ENCODE measurements around the gene FAM76A. TPM values are rescaled to one million over a fixed set of nuclear protein-coding genes. Genes with fewer than 3 reads are reported as not detected.

Gene FAM76A
- total and polyA plus RNA-seq, 9 of the 15 experiments (the other 6 are each of a cell fraction or from before 2014, with no cell fraction given): 9.5 to 14.6 (median 11.4) TPM

GRCh38 chr1:27684176-27684575 lies 41.6 kb upstream of the FAM76A start:
- 35% methylated on average over 2 of the region's 2 CpGs for WGBS (ENCODE audit: insufficient coverage, low coverage, missing lambda C conversion rate)
- no peak overlapping the region for H3K4me3 ChIP-seq
- H3K9me3 ChIP-seq (replicated peaks; ENCODE audit: control insufficient read depth, insufficient read depth, low read depth, low read length): peaks cover 9% of the 10 kb centered on the region
- peaks cover 0 to 9% of the 10 kb centered on the region in 2 experiments; a peak in 2 of 5 replicates for H3K4me1 ChIP-seq (replicated peaks in 1 of 2; ENCODE audit: control insufficient read depth in 2 of 2, insufficient read depth in 2 of 2, low read length in 2 of 2)
- no TSS peak for BruUV-seq (replicated peaks)
- no peak for ATAC-seq
- FAIRE-seq: no peak
- no peaks in the 10 kb centered on the region for H3K79me2 ChIP-seq (ENCODE audit: control insufficient read depth, insufficient read depth, low read length)
- H3K9ac ChIP-seq (ENCODE audit: insufficient read depth in 1 of 2, low read depth in 2 of 2, low read length in 2 of 2): no peak overlapping the region
- in situ Hi-C loops (cut with MboI) (no loop called here), intact Hi-C loops (cut with micrococcal nuclease) (no loop called here)
- no peak overlapping the region for H3K27ac ChIP-seq (ENCODE audit: extremely low read depth, low read depth, low read length)
- no peak for DNase-seq (ENCODE audit: extremely low read depth in 1 of 4, low spot score in 3 of 4)
- no peaks in the 10 kb centered on the region for H3K9me1 ChIP-seq (ENCODE audit: control insufficient read depth, insufficient read depth, low read length)
- ChIA-PET CTCF (ENCODE audit: low intra/inter-chr PET ratio) (no interaction called here), POLR2A (no interaction called here)
- no peaks in the 10 kb centered on the region for H3K36me3 ChIP-seq (ENCODE audit: control insufficient read depth, insufficient read depth, low read length)
- H2AFZ ChIP-seq (ENCODE audit: low read depth, low read length): no peak overlapping the region
- no peaks in the 10 kb centered on the region for H4K20me1 ChIP-seq (replicated peaks; ENCODE audit: control insufficient read depth, insufficient read depth, low read length)
- TF ChIP-seq FOXK2 (conservative IDR thresholded peaks at IDR 0.05 in 1 of 2, IDR thresholded peaks at IDR 0.05 in 1 of 2; ENCODE audit: low read depth in 2 of 2): no peak
- TF ChIP-seq GABPB2 (CRISPR knock-in tag; conservative IDR thresholded peaks at IDR 0.05): no peak
- no peak for TF ChIP-seq ZNF239 (CRISPR knock-in tag; IDR thresholded peaks at IDR 0.05)
- TF ChIP-seq, protein P1, sequence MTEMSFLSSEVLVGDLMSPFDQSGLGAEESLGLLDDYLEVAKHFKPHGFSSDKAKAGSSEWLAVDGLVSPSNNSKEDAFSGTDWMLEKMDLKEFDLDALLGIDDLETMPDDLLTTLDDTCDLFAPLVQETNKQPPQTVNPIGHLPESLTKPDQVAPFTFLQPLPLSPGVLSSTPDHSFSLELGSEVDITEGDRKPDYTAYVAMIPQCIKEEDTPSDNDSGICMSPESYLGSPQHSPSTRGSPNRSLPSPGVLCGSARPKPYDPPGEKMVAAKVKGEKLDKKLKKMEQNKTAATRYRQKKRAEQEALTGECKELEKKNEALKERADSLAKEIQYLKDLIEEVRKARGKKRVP (CRISPR knock-in tag; IDR thresholded peaks at IDR 0.05): no peak
- no peak for TF ChIP-seq BRF1 (IDR thresholded peaks at IDR 0.05; ENCODE audit: borderline replicate concordance, extremely low read depth, insufficient read length)
- TF ChIP-seq ELK3 (CRISPR knock-in tag; IDR thresholded peaks at IDR 0.05): no peak
- TF ChIP-seq, protein P2, sequence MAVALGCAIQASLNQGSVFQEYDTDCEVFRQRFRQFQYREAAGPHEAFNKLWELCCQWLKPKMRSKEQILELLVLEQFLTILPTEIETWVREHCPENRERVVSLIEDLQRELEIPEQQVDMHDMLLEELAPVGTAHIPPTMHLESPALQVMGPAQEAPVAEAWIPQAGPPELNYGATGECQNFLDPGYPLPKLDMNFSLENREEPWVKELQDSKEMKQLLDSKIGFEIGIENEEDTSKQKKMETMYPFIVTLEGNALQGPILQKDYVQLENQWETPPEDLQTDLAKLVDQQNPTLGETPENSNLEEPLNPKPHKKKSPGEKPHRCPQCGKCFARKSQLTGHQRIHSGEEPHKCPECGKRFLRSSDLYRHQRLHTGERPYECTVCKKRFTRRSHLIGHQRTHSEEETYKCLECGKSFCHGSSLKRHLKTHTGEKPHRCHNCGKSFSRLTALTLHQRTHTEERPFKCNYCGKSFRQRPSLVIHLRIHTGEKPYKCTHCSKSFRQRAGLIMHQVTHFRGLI (CRISPR knock-in tag; IDR thresholded peaks at IDR 0.05): no peak
- no peak for TF ChIP-seq ZSCAN32 (CRISPR knock-in tag; IDR thresholded peaks at IDR 0.05)
- TF ChIP-seq POLR3G (IDR thresholded peaks at IDR 0.05; ENCODE audit: extremely low read depth, insufficient read length, insufficient replicate concordance): no peak
- no peak for TF ChIP-seq ASH1L (IDR thresholded peaks at IDR 0.05; ENCODE audit: borderline replicate concordance, low read depth, partially characterized antibody)
- TF ChIP-seq ARHGAP35 (IDR thresholded peaks at IDR 0.05; ENCODE audit: partially characterized antibody): no peak
- TF ChIP-seq ZNF76 (CRISPR knock-in tag; IDR thresholded peaks at IDR 0.05; ENCODE audit: borderline replicate concordance): no peak
- TF ChIP-seq SOX6 (IDR thresholded peaks at IDR 0.05): no peak
- no peak for TF ChIP-seq ELF2 (CRISPR knock-in tag; IDR thresholded peaks at IDR 0.05)
- TF ChIP-seq, protein P3, sequence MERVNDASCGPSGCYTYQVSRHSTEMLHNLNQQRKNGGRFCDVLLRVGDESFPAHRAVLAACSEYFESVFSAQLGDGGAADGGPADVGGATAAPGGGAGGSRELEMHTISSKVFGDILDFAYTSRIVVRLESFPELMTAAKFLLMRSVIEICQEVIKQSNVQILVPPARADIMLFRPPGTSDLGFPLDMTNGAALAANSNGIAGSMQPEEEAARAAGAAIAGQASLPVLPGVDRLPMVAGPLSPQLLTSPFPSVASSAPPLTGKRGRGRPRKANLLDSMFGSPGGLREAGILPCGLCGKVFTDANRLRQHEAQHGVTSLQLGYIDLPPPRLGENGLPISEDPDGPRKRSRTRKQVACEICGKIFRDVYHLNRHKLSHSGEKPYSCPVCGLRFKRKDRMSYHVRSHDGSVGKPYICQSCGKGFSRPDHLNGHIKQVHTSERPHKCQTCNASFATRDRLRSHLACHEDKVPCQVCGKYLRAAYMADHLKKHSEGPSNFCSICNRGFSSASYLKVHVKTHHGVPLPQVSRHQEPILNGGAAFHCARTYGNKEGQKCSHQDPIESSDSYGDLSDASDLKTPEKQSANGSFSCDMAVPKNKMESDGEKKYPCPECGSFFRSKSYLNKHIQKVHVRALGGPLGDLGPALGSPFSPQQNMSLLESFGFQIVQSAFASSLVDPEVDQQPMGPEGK (CRISPR knock-in tag; IDR thresholded peaks at IDR 0.05; ENCODE audit: borderline replicate concordance): no peak
- peaks cover 4 to 13% of the 10 kb centered on the region in 2 experiments; a peak in 2 of 5 replicates for H3K27me3 ChIP-seq (ENCODE audit: control insufficient read depth in 2 of 2, insufficient read depth in 2 of 2, low read length in 2 of 2)
- no peak overlapping the region for H3K4me2 ChIP-seq (ENCODE audit: insufficient read depth, low read length)

Measured in K562 (cell line).